ENCODE measurements around the gene CDC27.

The CDC27 gene

GRCh38 chr17:47210779-47211178 is 21.7 kb upstream of the CDC27 start:
- TF ChIP-seq CTCF (IDR thresholded peaks at IDR 0.05; ENCODE audit: control insufficient read depth, extremely low read depth, insufficient read depth): no peak
- DNase-seq (ENCODE audit: low read depth): no peak
- H3K4me3 ChIP-seq (ENCODE audit: low read depth, low read length): no peak overlapping the region

GRCh38 chr17:47210105-47210504 is 21.0 kb upstream of the CDC27 start:
- no peak overlapping the region for H3K4me3 ChIP-seq (ENCODE audit: low read depth, low read length)
- DNase-seq (ENCODE audit: low read depth): no peak

GRCh38 chr17:47209499-47209898 is 20.4 kb upstream of the CDC27 start:
- TF ChIP-seq CTCF (IDR thresholded peaks at IDR 0.05; ENCODE audit: control insufficient read depth, extremely low read depth, insufficient read depth): no peak
- no peak for DNase-seq (ENCODE audit: low read depth)
- H3K4me3 ChIP-seq (ENCODE audit: low read depth, low read length): no peak overlapping the region

More at GRCh38 chr17:47210105-47210504, 21.0 kb upstream of the CDC27 start:
- no peak for TF ChIP-seq CTCF (IDR thresholded peaks at IDR 0.05; ENCODE audit: control insufficient read depth, extremely low read depth, insufficient read depth)

GRCh38 chr17:47208744-47209488 is 19.8 kb upstream of the CDC27 start, which contains the start of gene MYL4:
Gene MYL4 (plus strand): TSS chr17:47209348. CDS start chr17:47209423, 75 bp downstream.
- no peak within 1 kb of the TSS for H3K4me3 ChIP-seq (ENCODE audit: low read depth, low read length)
- no peak for DNase-seq (ENCODE audit: low read depth)
- TF ChIP-seq CTCF (IDR thresholded peaks at IDR 0.05; ENCODE audit: control insufficient read depth, extremely low read depth, insufficient read depth): no peak

- DNase-seq (ENCODE audit: low read depth): no peak
- no peak for TF ChIP-seq CTCF (IDR thresholded peaks at IDR 0.05; ENCODE audit: control insufficient read depth, extremely low read depth, insufficient read depth)
- H3K4me3 ChIP-seq (ENCODE audit: low read depth, low read length): no peak overlapping the region
Observed at GRCh38 chr17:47207143-47208067, 18.3 kb upstream of the CDC27 start.

- DNase-seq (ENCODE audit: low read depth): no peak
- no peak overlapping the region for H3K4me3 ChIP-seq (ENCODE audit: low read depth, low read length)
- no peak for TF ChIP-seq CTCF (IDR thresholded peaks at IDR 0.05; ENCODE audit: control insufficient read depth, extremely low read depth, insufficient read depth)
Observed at GRCh38 chr17:47205419-47205963, 16.4 kb upstream of the CDC27 start.
